HepG2 (cell line): ENCODE measurements around the gene AXIN2. TPM values are rescaled to one million over a fixed set of nuclear protein-coding genes. Genes with fewer than 3 reads are reported as not detected.

Experiments
- AKNA ChIP-seq: sonication (generic); formaldehyde crosslinking; IDR thresholded peaks from 2 replicates; pipeline ENCODE4 v1.4.0; 2020; ENCODE audit warnings: missing genetic modification reagents, borderline replicate concordance
- BATF2 ChIP-seq: sonication (generic); formaldehyde crosslinking; IDR thresholded peaks from 2 replicates; pipeline ENCODE4 v1.8.0; 2022; ENCODE audit warnings: mild to moderate bottlenecking, missing genetic modification reagents, moderate library complexity
- BHLHE40 ChIP-seq: IDR thresholded peaks from 2 replicates; pipeline ENCODE4 v1.6.1; 2011; ENCODE audit warnings: low read length, improper control_type of control experiment
- DMTF1 ChIP-seq: sonication (generic); formaldehyde crosslinking; IDR thresholded peaks from 2 replicates; pipeline ENCODE4 v1.4.0; 2020; ENCODE audit warnings: mild to moderate bottlenecking, missing genetic modification reagents
- FOXA3 ChIP-seq: IDR thresholded peaks from 2 replicates; pipeline ENCODE4 v1.6.1; 2016; ENCODE audit warnings: missing genetic modification reagents, missing compliant biosample characterization
- ISL2 ChIP-seq: sonication (generic); formaldehyde crosslinking; IDR thresholded peaks from 2 replicates; pipeline ENCODE4 v1.5.0; 2020; ENCODE audit warnings: missing genetic modification reagents
- PCBP1 ChIP-seq: fragments of 200-400 bp; formaldehyde crosslinking; IDR thresholded peaks from 2 replicates; pipeline ENCODE4 v1.6.1; 2017; ENCODE audit warnings: mild to moderate bottlenecking, low read depth, low read length, borderline replicate concordance
- POLR2AphosphoS5 ChIP-seq: IDR thresholded peaks from 2 replicates; pipeline ENCODE4 v1.6.1; 2012; ENCODE audit warnings: low read depth, low read length
- RNF219 ChIP-seq: sonication (generic); formaldehyde crosslinking; IDR thresholded peaks from 2 replicates; pipeline ENCODE4 v1.5.0; 2020; ENCODE audit warnings: mild to moderate bottlenecking, missing genetic modification reagents
- TMF1 ChIP-seq: sonication (generic); formaldehyde crosslinking; IDR thresholded peaks from 2 replicates; pipeline ENCODE4 v1.8.1; 2022; ENCODE audit warnings: low read depth, missing genetic modification reagents
- U2AF2 ChIP-seq: fragments of 200-400 bp; formaldehyde crosslinking; IDR thresholded peaks from 2 replicates; pipeline ENCODE4 v1.6.1; 2017; ENCODE audit warnings: low read depth, mild to moderate bottlenecking, low read length
- ZGPAT ChIP-seq: IDR thresholded peaks from 2 replicates; pipeline ENCODE4 v1.6.1; 2016; ENCODE audit warnings: mild to moderate bottlenecking
- ZNF761 ChIP-seq: sonication (generic); formaldehyde crosslinking; conservative IDR thresholded peaks from 2 replicates; pipeline ENCODE4 v1.4.0; 2020; ENCODE audit warnings: mild to moderate bottlenecking, missing genetic modification reagents
- ZSCAN29 ChIP-seq: sonication (generic); formaldehyde crosslinking; conservative IDR thresholded peaks from 2 replicates; pipeline ENCODE4 v1.4.0; 2020; ENCODE audit warnings: mild to moderate bottlenecking, missing genetic modification reagents
- polyA plus RNA-seq, 8 experiments: library from polyadenylated mRNA; depleted of rRNA in 3 of 8; stranded (reverse) in 7 of 8; unstranded in 1 of 8; fragments of >200 nt; fragmentation: Illumina TruSeq in 4 of 8; extraction: Trizol in 4 of 8; gene quantifications; 2 replicates each; pipeline versions ENCODE4 v1.2.1 to v1.2.3, GENCODE V29; 2011 to 2016; ENCODE audit warnings: low read depth in 4 of 8, missing spikeins in 1 of 8, mixed read lengths in 1 of 8; ENCODE audit not compliant: insufficient read depth in 1 of 8
- total RNA-seq, 5 experiments: library from RNA; depleted of rRNA; stranded (reverse); fragments of >200 nt; fragmentation: Illumina TruSeq; extraction: Trizol; gene quantifications; 2 replicates each; pipeline ENCODE4 v1.2.3, GENCODE V29; 2016; ENCODE audit warnings: low read depth in 1 of 5

The AXIN2 gene
- total and polyA plus RNA-seq, 2 of the 13 experiments (the other 11 are each of a cell fraction or from before 2014, with no cell fraction given), result 58.6 to 63.4 TPM

GRCh38 chr17:65564793-65565192 is 3.3 kb upstream of the AXIN2 start (continued):
- no peak for TF ChIP-seq AKNA
- no peak for TF ChIP-seq TMF1 (CRISPR knock-in tag)
- no peak for TF ChIP-seq U2AF2
- TF ChIP-seq ZNF761 (CRISPR knock-in tag), result no peak
- peak; percentile 33; the same call in 1 of the 2 replicates for TF ChIP-seq FOXA3
- TF ChIP-seq POLR2AphosphoS5, result no peak
- TF ChIP-seq DMTF1, result no peak
- no peak for TF ChIP-seq BATF2
- TF ChIP-seq BHLHE40, result peak; percentile 82
- no peak for TF ChIP-seq ZGPAT (CRISPR knock-in tag)
- TF ChIP-seq ZSCAN29, result no peak
- no peak for TF ChIP-seq RNF219 (CRISPR knock-in tag)
- 0 out of 2 replicates have a peak, but pooled peaks have one; percentile 24 for TF ChIP-seq ISL2 (CRISPR knock-in tag)
- no peak for TF ChIP-seq PCBP1
